IPS DF 4.7 (cell line): ENCODE results near the gene CNOT6L.

ENCODE experiments used
- DNase-seq: peaks from one replicate; pipeline ENCODE4 v3.0.0-alpha.2; 2013; ENCODE audit warnings: low spot score; ENCODE audit errors: extremely low read depth

The CNOT6L gene

DNA sequence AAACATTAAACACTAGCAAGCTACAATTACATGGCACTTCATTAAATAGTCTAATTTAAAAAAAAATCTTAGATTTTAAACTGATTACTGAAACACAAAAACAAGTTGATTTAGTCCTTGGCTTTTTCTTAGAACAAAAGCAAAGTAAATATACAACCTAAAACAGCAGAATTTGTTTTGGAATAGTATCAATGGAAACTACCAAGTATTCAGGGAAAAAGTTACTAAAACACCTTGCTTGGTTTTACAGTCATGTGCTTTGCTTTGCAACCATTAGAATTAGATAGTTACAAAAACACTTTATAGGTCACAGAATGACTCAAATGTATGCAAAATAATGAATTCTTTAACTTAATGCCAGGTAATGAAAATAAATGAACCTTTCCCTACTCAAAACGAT lies 105.3 kb downstream of the CNOT6L start:
- no peak for DNase-seq

- no peak for DNase-seq
Measured at GRCh38 chr4:77712675-77713074, 106.5 kb downstream of the CNOT6L start.

- DNase-seq = no peak
Measured at GRCh38 chr4:77711469-77711868, 107.7 kb downstream of the CNOT6L start.

- DNase-seq = no peak
Measured at GRCh38 chr4:77710684-77711083, 108.5 kb downstream of the CNOT6L start.

DNA sequence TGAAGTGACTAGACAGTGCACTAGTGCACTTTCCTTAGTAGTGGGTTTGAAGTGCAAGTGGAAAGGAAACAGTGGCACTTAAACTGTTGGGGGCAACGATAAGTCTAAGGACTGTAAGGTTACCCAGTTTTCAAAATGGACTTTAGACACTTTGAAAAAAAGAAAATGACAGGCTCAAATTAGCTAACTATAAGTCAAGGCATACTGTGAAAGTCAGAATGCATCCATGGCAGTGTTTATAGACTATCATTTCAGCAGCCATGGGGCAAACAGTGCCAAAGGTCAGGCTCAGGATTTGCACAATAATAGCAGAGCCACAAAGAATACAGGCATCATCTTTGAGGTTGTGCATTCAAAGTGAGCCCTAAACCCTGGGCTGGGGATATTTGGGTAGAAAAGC lies 109.1 kb downstream of the CNOT6L start:
- DNase-seq = no peak

GRCh38 chr4:77706717-77707116 lies 112.5 kb downstream of the CNOT6L start:
- no peak for DNase-seq

DNA sequence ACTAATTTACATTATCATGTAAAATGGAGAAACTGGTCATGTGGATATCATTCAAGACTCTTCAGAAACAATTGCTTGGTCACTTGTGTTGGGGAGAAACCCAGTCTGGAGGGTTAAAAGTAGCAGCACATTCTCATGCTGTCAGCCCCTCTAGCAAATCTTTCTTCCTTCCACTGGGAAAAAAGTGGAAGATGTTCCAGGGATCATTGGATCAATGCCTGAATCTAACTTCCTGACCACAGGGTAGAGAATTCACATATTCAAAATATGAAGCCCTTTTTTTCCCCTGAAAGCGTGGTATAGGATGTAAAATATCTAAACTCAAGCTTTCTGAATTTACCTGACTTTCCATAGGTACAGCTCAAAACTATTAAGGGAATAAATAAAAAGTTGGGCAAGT lies 115.5 kb downstream of the CNOT6L start:
- DNase-seq = no peak

DNA sequence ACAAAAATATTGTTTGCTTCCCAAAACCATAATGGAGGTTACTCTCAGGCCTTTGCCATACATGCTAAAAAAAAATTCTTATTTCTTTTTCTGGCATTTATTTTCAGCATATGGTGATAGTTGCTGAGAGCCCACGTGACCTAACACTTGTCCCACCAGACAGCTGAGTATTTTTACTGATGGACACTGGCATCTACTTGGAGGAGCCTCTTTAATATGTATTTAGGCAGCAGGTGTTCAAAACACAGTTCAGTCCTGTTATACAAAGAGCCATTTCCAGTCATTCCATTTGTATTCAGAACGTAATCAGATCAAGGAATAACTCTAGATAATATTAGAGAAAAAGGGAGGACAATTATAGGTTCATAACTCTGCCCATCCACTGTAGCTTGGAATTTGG lies 118.0 kb downstream of the CNOT6L start:
- DNase-seq = no peak

DNA sequence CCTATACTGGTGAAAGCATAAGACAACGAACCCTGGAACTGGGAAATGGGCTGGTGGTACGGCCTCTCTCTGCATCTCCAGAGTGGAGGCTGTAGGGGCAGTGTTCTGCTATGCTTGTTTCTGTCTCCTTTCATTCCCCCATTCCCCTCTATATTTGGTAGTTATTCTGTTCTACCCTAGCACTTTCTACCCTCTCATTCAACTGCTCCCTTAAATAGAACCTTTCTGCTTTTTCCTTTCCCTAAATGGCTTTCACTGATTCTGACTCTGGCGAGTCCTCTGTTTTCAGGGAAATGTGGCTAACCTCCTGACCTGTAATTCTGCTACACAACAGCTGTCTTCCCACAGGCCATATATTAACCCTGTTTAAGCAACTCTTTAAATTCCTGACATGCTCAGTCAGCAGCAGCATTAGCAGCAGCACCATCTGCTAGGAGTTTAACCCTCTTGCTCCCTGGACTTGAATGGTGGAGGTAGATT lies 119.4 kb downstream of the CNOT6L start:
- DNase-seq = no peak

DNA sequence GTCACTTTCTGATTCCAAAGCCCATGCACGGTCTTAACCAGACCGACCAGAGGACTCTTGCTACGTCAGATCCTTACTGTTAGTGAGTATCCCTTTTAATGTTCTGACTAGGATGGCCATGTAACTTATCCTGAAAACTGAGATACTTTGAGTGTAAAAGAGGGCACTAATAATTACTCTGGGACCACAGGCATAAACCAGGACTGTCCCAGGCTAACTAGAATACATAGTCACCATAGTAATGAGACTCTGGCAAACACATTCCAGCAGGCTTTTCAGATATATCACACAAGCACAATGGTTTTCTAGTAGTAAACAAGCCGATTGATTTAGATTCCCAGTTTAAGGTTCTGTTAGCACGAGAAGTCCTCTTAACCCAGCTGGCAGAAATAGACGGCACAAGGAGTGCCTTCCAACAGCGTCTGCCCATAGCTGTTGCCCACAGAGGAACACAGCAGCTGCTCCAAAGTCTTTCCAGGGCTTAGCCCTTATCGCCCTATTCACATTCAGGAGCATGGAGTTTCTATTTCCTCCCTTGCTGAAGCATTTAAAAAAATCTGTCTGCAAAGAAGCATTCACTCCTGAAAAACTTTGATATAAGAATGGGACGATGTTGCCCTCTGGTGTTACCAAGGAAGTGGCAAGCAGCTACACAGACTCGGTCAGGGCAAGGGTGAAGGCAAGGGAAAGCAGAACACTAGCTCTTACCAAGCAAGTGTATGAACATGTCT lies 121.1 kb downstream of the CNOT6L start:
- no peak for DNase-seq

DNA sequence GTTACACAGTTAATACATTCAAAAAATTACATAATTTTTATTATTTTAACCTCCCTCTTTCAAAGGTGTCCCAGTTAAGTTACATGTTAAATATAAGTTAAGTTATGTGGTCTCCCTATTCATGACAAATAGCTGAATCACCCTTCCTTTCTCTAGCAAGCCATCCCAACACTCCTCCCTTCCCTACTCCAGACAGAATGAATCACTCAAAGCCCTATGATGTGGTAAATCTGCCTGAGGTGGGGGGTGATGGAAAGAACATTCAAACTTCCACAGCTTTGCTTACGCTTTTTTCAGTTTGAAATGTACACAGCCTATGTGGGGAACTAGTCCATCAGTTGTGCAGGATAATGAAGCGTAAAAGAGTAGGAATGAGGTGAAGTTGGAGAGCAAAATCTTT lies 123.4 kb downstream of the CNOT6L start:
- no peak for DNase-seq

- DNase-seq = no peak
Measured at GRCh38 chr4:77692847-77693432, 126.2 kb downstream of the CNOT6L start.

DNA sequence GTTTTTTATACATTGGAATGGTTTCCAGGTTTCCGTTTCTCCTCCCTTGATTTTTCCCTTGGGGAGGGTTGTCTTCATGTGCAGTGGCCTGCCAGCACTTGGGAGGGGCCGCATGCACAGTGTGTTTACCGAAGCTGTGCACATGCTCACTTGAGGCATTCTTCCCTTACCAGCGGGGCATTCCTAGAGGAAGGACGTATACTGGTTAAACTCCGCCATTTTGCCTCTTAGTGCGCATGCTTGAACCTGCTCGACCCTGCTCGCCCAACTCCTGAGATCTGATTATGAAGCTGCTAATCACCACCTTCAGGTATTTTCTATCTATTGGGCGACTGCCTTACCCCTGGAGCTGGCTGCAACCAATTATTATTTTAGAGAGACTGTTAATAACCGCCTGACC lies 137.4 kb downstream of the CNOT6L start:
- DNase-seq = no peak

DNA sequence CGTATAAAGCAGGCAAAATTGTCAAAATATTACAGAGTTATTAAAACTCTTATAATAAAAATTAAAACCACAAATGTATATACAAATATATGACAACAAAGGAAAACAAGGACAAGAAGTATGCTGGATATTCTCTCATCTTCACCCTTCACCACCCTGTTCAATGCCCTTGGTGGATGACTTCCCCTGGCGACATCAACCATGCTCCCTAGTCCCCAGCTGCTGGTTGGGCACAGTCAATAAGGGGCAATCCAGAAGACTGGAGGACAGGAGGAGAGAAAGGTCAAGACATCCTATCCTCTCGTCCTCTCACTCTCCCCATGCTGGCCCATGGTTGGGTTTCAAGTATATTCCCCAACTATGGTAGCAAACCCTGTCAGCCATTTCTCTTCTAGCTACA lies 142.3 kb downstream of the CNOT6L start:
- DNase-seq = no peak

- no peak for DNase-seq
Measured at GRCh38 chr4:77671051-77671450, 148.1 kb downstream of the CNOT6L start.

- DNase-seq = no peak
Measured at GRCh38 chr4:77669946-77670590, 149.1 kb downstream of the CNOT6L start.

- no peak for DNase-seq
Measured at GRCh38 chr4:77665381-77666069, 153.6 kb downstream of the CNOT6L start.
